ENCODE data around the gene CYP2J2.
A peak's percentile ranks its signal among the peaks of the same experiment; 100 is the strongest.

The CYP2J2 gene

GRCh38 chr1:59879574-59879973 is 47.0 kb downstream of the CYP2J2 start:
- ATAC-seq: peak; percentile 83

GRCh38 chr1:59878370-59878769 is 48.2 kb downstream of the CYP2J2 start:
- ATAC-seq: no peak
- TF ChIP-seq CSDC2 (CRISPR knock-in tag; IDR thresholded peaks at IDR 0.05) (no peak), CREB5 (CRISPR knock-in tag; IDR thresholded peaks at IDR 0.05; ENCODE audit: low read depth) (no peak), ZC3H10 (CRISPR knock-in tag; IDR thresholded peaks at IDR 0.05) (no peak), ZNF70 (CRISPR knock-in tag; IDR thresholded peaks at IDR 0.05) (no peak), SNAI2 (CRISPR knock-in tag; IDR thresholded peaks at IDR 0.05) (no peak)

More at GRCh38 chr1:59879574-59879973, 47.0 kb downstream of the CYP2J2 start:
- TF ChIP-seq CSDC2 (CRISPR knock-in tag; IDR thresholded peaks at IDR 0.05) (no peak), CREB5 (CRISPR knock-in tag; IDR thresholded peaks at IDR 0.05; ENCODE audit: low read depth) (no peak), ZC3H10 (CRISPR knock-in tag; IDR thresholded peaks at IDR 0.05) (no peak), RARB (CRISPR knock-in tag; IDR thresholded peaks at IDR 0.05) (no peak), ZFP3 (CRISPR knock-in tag; IDR thresholded peaks at IDR 0.05) (no peak), ARNTL (CRISPR knock-in tag; IDR thresholded peaks at IDR 0.05; ENCODE audit: borderline replicate concordance, low read depth) (no peak), ISL1 (CRISPR knock-in tag; IDR thresholded peaks at IDR 0.05) (no peak), ESRRG (CRISPR knock-in tag; IDR thresholded peaks at IDR 0.05) (no peak), CSRNP3 (CRISPR knock-in tag; IDR thresholded peaks at IDR 0.05) (no peak), ZFP30 (CRISPR knock-in tag; IDR thresholded peaks at IDR 0.05) (no peak), POU6F1 (CRISPR knock-in tag; IDR thresholded peaks at IDR 0.05; ENCODE audit: borderline replicate concordance, low read depth) (no peak), PPARA (CRISPR knock-in tag; IDR thresholded peaks at IDR 0.05; ENCODE audit: borderline replicate concordance) (no peak), TCF4 (CRISPR knock-in tag; IDR thresholded peaks at IDR 0.05; ENCODE audit: borderline replicate concordance) (no peak)

GRCh38 chr1:59877108-59877682 is 49.4 kb downstream of the CYP2J2 start:
- ATAC-seq: no peak

More at GRCh38 chr1:59877108-59877682, 49.4 kb downstream of the CYP2J2 start:
- TF ChIP-seq PPARA (CRISPR knock-in tag; IDR thresholded peaks at IDR 0.05; ENCODE audit: borderline replicate concordance): no peak
- TF ChIP-seq POU6F1 (CRISPR knock-in tag; IDR thresholded peaks at IDR 0.05; ENCODE audit: borderline replicate concordance, low read depth): no peak
- TF ChIP-seq GLIS3 (CRISPR knock-in tag; IDR thresholded peaks at IDR 0.05): no peak
- TF ChIP-seq PATZ1 (CRISPR knock-in tag; IDR thresholded peaks at IDR 0.05; ENCODE audit: borderline replicate concordance): no peak
- TF ChIP-seq ZNF8 (CRISPR knock-in tag; IDR thresholded peaks at IDR 0.05): no peak
- TF ChIP-seq RARB (CRISPR knock-in tag; IDR thresholded peaks at IDR 0.05): no peak
- TF ChIP-seq CSRNP3 (CRISPR knock-in tag; IDR thresholded peaks at IDR 0.05): no peak
- no peak for TF ChIP-seq OSR1 (CRISPR knock-in tag; IDR thresholded peaks at IDR 0.05)
- TF ChIP-seq ZNF565 (CRISPR knock-in tag; conservative IDR thresholded peaks at IDR 0.05; ENCODE audit: low read depth): no peak
- no peak for TF ChIP-seq ZFP30 (CRISPR knock-in tag; IDR thresholded peaks at IDR 0.05)
- no peak for TF ChIP-seq TOX (CRISPR knock-in tag; IDR thresholded peaks at IDR 0.05; ENCODE audit: borderline replicate concordance)
- TF ChIP-seq ZFP3 (CRISPR knock-in tag; IDR thresholded peaks at IDR 0.05): no peak
- TF ChIP-seq ZC3H10 (CRISPR knock-in tag; IDR thresholded peaks at IDR 0.05): no peak
- no peak for TF ChIP-seq ESRRG (CRISPR knock-in tag; IDR thresholded peaks at IDR 0.05)
- no peak for TF ChIP-seq ISL1 (CRISPR knock-in tag; IDR thresholded peaks at IDR 0.05)
- TF ChIP-seq CSDC2 (CRISPR knock-in tag; IDR thresholded peaks at IDR 0.05): no peak

All from SK-N-SH treated with all-trans-retinoic acid at 6 μM for 48 hours (cell line).